HK-2 (cell line): ENCODE results near the gene GRN.
A peak's percentile ranks its signal among the peaks of the same experiment; 100 is the strongest.
"Not testable (repeated sequence)": the region's sequence is repeated elsewhere in the genome, so short reads cannot be mapped to it uniquely, and the experiment has no call there.

ENCODE experiments used
- DNase-seq: peaks from one replicate; pipeline ENCODE4 v3.0.0-alpha.2; 2018; ENCODE audit not compliant: unreplicated experiment

GRN gene

DNA sequence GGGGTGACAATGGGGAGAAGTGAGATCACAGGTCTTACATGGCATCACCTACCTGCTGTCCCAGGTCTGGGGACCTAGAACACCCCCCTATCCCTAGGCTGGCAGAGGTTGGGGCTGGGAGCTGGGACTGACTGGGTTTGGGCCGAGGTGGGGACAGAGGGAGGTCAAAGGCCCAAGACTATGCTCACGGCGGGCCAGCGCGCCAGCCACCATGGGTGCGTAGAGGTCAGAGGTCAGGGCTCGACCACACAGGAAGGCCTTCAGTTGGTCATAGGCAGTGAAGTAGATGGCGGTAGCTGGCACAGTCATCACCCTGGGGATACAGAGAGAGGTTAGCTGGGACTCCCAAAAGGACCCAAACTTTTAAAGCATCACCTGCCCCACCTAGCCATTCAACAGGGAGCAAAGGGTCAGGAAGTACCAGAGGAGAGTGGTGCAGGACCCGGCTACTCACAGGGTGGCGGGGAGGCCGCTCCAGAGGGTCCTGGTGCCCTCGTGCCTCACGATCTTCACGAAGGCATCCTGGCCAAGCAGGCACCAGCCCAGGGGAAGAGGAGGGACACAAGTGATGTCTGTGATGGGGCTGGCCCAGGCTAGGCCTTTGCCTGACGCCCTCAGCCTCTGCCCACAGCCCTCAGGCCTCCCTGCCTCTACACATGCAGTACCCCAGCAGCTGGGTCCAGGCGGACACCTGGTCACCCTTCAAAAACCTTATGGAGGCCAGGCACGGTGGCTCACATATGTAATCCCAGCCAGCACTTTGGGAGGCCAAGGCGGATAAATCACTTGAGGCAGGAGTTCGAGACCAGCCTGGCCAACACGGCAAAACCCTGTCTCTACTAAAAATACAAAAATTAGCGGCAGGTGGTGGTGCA is 23.6 kb upstream of the GRN start:
- no peak for DNase-seq

GRCh38 chr17:44322236-44322895 is 22.7 kb upstream of the GRN start:
- DNase-seq = no peak

GRCh38 chr17:44323359-44324091 is 21.6 kb upstream of the GRN start:
- no peak for DNase-seq

DNA sequence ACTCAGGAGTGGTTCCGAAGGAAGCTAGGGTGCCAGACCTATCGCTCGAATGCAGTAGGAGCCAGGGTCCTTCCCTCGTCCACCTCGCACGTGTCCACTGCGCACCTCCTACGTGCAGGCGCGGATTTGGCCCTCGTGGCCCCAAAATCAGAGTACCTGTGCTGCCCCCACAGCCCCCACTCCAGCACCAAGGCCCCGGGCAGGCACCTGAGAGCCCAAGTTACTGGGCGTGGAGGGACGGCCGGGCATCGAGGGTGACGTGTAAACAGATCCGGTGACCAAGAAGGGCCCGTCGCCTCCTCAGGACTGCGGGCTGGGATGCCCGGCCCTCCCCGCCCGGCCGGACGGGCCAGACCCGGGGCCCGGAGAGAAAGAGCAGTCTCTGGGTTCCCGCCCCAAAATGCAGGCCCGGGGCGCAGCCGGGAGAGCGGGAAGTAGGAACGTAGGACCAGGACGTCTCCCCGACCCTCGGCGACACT is 21.0 kb upstream of the GRN start:
- DNase-seq = peak; percentile 53

- peak; percentile 95 for DNase-seq
These were observed 20.4 kb upstream of the GRN start, which contains the start of gene SLC25A39 for GRCh38 chr17:44324571-44325275. TSS of gene SLC25A39 (minus strand) at chr17:44324823. CDS start at chr17:44323562, 1,261 bp downstream.

DNA sequence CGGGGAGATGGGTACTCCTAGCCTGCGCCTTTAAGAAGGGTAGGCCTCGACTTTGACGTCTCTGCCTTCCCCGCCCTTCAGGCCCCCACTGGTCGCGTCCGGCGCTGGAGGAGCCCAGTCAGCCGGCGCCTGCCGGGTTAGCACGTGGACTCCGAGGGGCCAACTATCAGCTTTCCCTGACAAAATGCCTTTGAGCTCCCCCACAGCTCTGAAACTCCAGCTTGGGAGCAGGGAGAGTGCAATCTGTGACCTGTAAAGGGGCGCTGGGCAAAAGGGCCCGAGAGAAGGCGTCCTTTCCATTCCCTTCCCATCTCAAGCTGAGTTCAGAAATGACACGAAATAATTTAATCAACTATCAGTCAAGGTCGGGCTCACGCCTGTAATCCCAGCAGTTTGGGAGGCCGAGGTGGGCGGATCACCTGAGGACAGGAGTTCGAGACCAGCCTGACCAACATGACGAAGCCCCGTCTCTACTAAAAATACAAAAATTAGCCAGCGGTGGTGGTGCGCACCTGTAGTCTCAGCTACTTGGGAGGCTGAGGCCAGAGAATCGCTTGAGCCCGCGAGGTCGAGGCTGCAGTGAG is 18.1 kb upstream of the GRN start:
- peak; percentile 91 for DNase-seq

GRCh38 chr17:44327715-44328449 is 17.2 kb upstream of the GRN start:
- no peak for DNase-seq

GRCh38 chr17:44329516-44329915 is 15.6 kb upstream of the GRN start:
- DNase-seq = not testable (repeated sequence)

- DNase-seq = not testable (repeated sequence)
These were observed 14.8 kb upstream of the GRN start for GRCh38 chr17:44330263-44330662.

DNA sequence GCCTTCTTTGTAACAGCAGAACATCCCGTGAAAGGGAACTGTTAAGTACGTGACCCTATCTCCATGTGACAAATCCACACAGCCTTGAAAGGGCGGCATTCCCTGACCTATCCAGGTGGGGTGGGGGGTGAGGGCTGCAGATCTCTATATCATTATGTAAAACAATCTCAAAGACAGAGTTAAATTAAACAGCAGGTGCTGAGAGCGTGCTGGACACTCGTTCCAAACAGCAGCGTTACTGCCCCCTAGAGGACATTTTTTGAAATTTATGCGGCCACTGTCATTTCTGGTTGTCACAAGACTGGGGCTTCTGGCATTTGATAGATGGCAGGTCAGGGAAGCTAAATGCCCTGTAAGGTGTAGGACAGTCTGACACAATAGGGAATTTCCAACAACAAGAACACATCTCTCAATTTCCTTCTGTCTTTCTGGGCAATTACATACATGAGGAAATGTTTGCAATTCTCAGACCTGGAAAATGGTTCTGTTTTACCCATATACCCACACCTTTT is 13.8 kb upstream of the GRN start:
- peak; percentile 70 for DNase-seq

GRCh38 chr17:44333371-44333770 is 11.7 kb upstream of the GRN start:
- no peak for DNase-seq

DNA sequence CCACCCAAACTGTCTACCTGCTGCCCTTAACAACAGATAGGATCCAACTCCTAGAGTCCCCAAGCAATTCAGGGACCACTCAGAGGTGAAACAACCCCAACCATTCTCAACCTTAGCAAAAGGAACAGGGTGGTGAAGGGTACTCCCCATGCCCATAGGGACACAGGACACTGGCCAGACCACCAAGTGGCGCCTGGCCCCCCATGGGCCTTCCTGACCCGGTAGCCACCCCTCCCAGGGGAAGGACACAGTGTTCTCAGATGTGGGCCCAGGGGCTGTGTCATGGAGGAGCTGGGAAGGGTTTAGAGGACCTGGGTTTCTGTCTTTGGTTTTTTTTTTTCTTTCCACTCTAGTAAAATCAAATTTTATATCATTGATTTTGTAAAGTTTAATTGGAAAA is 10.8 kb upstream of the GRN start:
- no peak for DNase-seq

- DNase-seq = no peak
These were observed 10.4 kb upstream of the GRN start for GRCh38 chr17:44334727-44335126.

- DNase-seq = no peak
These were observed 9.5 kb upstream of the GRN start for GRCh38 chr17:44335564-44335963.

DNA sequence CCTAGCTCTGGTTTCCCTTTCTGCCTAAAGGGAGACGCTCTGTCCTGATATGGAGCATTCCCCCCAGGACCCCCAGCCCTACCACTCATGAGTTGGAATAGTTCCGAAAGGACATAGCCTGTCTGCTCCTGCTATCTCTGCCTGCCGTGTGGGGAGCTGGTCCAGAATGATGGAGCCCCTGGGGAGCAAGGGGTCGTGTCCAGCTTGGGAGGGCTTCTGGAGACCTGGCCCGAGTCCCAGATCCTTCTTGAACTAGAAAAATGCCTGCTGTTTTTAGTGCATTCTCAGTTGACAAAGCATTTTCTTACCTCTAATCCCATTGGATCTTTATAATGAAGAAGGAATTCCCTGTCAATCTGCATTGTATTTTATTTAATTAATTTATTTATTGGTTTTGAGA is 9.1 kb upstream of the GRN start:
- DNase-seq = no peak

DNA sequence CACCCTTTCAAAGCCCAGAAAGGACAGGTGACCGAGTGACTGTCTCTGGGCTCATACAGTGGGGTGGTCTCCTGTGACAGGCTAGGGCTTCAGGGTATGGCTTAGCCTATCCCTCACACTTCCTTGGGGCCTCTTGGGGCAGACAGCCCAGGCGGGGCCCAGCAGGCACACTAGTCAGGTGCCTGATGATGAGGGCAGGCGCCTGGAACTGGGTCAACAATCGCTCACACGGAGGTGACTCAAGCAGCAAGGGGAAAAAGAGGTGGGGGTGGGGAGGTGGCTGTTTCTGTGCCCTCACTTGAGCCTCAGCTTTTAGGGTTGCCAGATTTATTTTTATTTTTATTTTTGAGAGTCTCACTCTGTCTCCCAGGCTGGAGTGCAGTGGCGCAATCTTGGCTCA is 6.4 kb upstream of the GRN start:
- DNase-seq = peak; percentile 64

DNA sequence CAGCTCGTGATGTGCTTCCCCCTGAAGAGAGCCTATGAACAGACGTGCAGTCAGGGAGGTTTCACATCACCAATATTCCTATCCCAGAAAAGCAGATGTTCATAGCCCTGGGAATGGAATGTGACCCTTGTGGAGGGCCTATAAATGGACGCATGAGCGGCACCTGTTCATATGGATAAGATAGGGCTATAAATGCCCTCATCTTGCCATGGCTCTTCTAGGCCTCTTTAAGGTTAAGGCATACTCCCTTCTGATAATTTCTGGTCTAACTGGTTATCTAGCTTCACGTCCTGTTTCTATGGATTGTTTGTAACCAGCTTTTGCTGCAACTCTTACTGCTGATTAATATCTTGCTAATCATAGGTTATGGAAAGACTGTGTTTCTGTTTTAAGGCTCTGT is 4.5 kb upstream of the GRN start:
- not testable (repeated sequence) for DNase-seq

DNA sequence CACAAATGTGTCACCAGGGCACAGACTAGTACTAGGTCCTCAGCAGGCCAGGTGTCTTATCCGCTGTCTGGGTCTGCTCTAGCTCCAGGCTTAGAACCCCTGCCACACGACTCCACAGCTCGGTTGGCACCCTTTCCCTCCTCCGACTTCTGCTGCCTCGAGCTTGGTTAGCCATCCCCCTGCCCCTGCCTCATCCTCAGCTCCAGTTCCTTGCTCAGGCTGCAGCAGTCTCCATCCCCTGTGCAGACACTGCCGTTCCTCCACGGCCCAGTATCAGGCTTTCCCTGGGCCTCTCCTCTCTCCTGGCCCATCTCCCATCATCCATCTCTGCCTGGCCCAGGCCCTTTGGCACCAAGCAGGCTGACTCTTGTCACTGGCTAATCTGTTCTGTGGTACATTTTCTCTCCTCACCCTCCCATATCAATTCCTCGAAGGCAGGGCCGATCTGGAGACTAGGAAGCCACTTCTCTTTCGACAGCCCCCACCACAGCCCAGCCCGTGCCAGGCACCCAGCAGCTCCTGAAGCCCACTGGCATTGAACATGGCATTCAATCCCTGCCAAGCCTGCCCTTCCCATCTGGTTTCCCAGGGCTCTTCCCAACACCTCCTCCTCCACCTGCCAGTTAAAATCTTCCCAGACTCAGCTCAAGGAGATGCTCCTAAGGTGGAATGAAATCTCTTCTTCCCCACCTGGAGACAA is 1.4 kb upstream of the GRN start:
- DNase-seq = no peak

GRCh38 chr17:44345454-44346026 is 438 bp downstream of the GRN start:
- DNase-seq = peak; percentile 72
